ENCODE data around the gene USPL1.

DNA sequence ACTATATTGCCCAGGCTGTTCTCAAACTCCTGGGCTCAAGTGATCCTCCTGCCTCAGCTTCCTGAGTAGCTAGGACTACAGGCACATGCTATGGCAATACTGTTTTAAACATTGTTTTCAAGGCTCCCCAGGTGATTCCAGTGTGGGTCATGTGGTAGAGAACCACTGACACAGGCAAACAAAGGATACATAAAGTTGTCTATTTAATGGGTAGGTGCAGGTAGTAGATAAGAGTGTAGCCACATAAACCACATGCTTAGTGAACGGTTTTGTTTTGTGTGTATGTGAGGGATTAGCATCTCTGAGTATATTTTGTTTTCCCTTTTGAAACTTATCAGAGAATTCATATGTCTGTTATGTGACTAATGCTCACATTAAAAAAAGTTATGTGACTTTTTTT lies 36.7 kb downstream of the USPL1 start:
- TF ChIP-seq EZH2 (IDR thresholded peaks at IDR 0.05; ENCODE audit: borderline replicate concordance), result no peak
- TF ChIP-seq, protein P1, sequence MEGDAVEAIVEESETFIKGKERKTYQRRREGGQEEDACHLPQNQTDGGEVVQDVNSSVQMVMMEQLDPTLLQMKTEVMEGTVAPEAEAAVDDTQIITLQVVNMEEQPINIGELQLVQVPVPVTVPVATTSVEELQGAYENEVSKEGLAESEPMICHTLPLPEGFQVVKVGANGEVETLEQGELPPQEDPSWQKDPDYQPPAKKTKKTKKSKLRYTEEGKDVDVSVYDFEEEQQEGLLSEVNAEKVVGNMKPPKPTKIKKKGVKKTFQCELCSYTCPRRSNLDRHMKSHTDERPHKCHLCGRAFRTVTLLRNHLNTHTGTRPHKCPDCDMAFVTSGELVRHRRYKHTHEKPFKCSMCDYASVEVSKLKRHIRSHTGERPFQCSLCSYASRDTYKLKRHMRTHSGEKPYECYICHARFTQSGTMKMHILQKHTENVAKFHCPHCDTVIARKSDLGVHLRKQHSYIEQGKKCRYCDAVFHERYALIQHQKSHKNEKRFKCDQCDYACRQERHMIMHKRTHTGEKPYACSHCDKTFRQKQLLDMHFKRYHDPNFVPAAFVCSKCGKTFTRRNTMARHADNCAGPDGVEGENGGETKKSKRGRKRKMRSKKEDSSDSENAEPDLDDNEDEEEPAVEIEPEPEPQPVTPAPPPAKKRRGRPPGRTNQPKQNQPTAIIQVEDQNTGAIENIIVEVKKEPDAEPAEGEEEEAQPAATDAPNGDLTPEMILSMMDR (IDR thresholded peaks at IDR 0.05; ENCODE audit: poor library complexity), result no peak
